GM12878 (cell line): Measurements from ENCODE around the gene ARHGEF26. TPM values are rescaled to one million over a fixed set of nuclear protein-coding genes. Genes with fewer than 3 reads are reported as not detected.

Experiments used
- ATAC-seq: fragments of 200-7000 bp; cut with Tn5 transposase; 3 replicates; pipeline ENCODE4 v1.9.1; 2020; ENCODE audit warnings: mild to moderate bottlenecking, moderate library complexity
- BruUV-seq: library from RNA; stranded (reverse); fragments of 400-500 nt; replicated peaks from 2 replicates; lab custom pipeline; 2021; lab: Mats Ljungman, UMichigan
- CTCF ChIA-PET: fragments of 300-600 bp; sonication (Branson Sonifier 250); formaldehyde crosslinking; extraction: SDS; loops from one replicate; lab custom pipeline; 2021; ENCODE audit warnings: inconsistent platforms; lab: Yijun Ruan, JAX
- POLR2A ChIA-PET: fragments of 350-600 bp; formaldehyde crosslinking; extraction: SDS; loops from one replicate; lab custom pipeline; 2021; ENCODE audit warnings: inconsistent platforms; lab: Charles Lee
- RAD21 ChIA-PET: fragments of 300-600 bp; sonication (Branson Sonifier 250); formaldehyde crosslinking; loops from one replicate; lab custom pipeline; 2023; ENCODE audit warnings: antibody characterized with exemption; ENCODE audit not compliant: unreplicated experiment; lab: Charles Lee
- SMC1A ChIA-PET: fragments of 300-600 bp; sonication (Branson Sonifier 250); formaldehyde crosslinking; loops from one replicate; lab custom pipeline; 2023; ENCODE audit not compliant: unreplicated experiment, uncharacterized antibody; lab: Charles Lee
- DNase-seq: peaks from one replicate; pipeline ENCODE4 v3.0.0-alpha.2; 2011; ENCODE audit warnings: low read depth, low spot score
- FAIRE-seq: peaks from 3 replicates; lab custom pipeline; 2011; peaks lifted over from hg19 to GRCh38; lab: Jason Lieb, UNC
- H2AFZ ChIP-seq: 2 replicates; pipeline ENCODE4 v1.6.0; 2011; ENCODE audit warnings: low read depth, low read length, control low read depth; ENCODE audit not compliant: control insufficient read depth
- H3K27ac ChIP-seq: 2 replicates; pipeline ENCODE4 v1.5.1; 2011; ENCODE audit warnings: control low read depth; ENCODE audit not compliant: control insufficient read depth, insufficient read depth
- H3K27me3 ChIP-seq, 2 experiments: replicated peaks in 1 of 2; 2 replicates each; pipeline versions ENCODE4 v1.6.0 to v1.6.1; 2011; ENCODE audit warnings: low read length in 1 of 2; ENCODE audit not compliant: control insufficient read depth in 2 of 2, insufficient read depth in 2 of 2
- H3K36me3 ChIP-seq, 2 experiments: 2 replicates each; pipeline ENCODE4 v1.5.1; 2011; ENCODE audit warnings: low read length in 1 of 2; ENCODE audit not compliant: control insufficient read depth in 2 of 2, insufficient read depth in 2 of 2
- H3K4me1 ChIP-seq: 2 replicates; pipeline ENCODE4 v1.6.1; 2011; ENCODE audit warnings: mild to moderate bottlenecking, low read length, moderate library complexity, mixed read lengths; ENCODE audit not compliant: control insufficient read depth, insufficient read depth
- H3K4me2 ChIP-seq: 2 replicates; pipeline ENCODE4 v1.6.0; 2011; ENCODE audit warnings: control low read depth; ENCODE audit not compliant: control insufficient read depth, insufficient read depth
- H3K4me3 ChIP-seq: fragments of 200-600 bp; sonication (generic); 2 replicates; pipeline ENCODE4 v1.5.1; 2016
- H3K79me2 ChIP-seq: 2 replicates; pipeline ENCODE4 v1.6.0; 2011; ENCODE audit warnings: low read length; ENCODE audit not compliant: control insufficient read depth, insufficient read depth
- H3K9ac ChIP-seq: 2 replicates; pipeline ENCODE4 v1.8.0; 2011; ENCODE audit warnings: low read length, control low read depth, mixed read lengths; ENCODE audit not compliant: control insufficient read depth, insufficient read depth
- H3K9me3 ChIP-seq: replicated peaks from 3 replicates; pipeline ENCODE4 v1.5.1; 2011; ENCODE audit warnings: mild to moderate bottlenecking, low read length; ENCODE audit not compliant: control insufficient read depth, insufficient read depth
- H4K20me1 ChIP-seq: 2 replicates; pipeline ENCODE4 v1.6.0; 2011; ENCODE audit not compliant: control insufficient read depth, insufficient read depth
- CEBPB ChIP-seq, 2 experiments: fragments of 150-350 bp in 1 of 2; IDR thresholded peaks; 2 replicates each; pipeline ENCODE4 v1.6.1; 2012 to 2014; ENCODE audit warnings: low read depth in 2 of 2, low read length in 2 of 2, borderline replicate concordance in 1 of 2, inconsistent platforms in 1 of 2
- CHD2 ChIP-seq: IDR thresholded peaks from 2 replicates; pipeline ENCODE4 v1.6.1; 2011; ENCODE audit warnings: low read depth, low read length, improper control_type of control experiment, borderline replicate concordance
- EGR1 ChIP-seq, 2 experiments: IDR thresholded peaks; 1 replicate in 1 of 2; 2 replicates in 1 of 2; pipeline ENCODE4 v1.6.1; 2011 to 2012; ENCODE audit warnings: low read depth in 2 of 2, low read length in 2 of 2, borderline replicate concordance in 1 of 2, mild to moderate bottlenecking in 1 of 2, moderate library complexity in 1 of 2
- JUNB ChIP-seq: IDR thresholded peaks from 2 replicates; pipeline ENCODE4 v1.6.1; 2016; ENCODE audit warnings: antibody characterized with exemption, mild to moderate bottlenecking
- NFYA ChIP-seq: IDR thresholded peaks from 2 replicates; pipeline ENCODE4 v1.6.1; 2011; ENCODE audit warnings: low read depth, mild to moderate bottlenecking, low read length, improper control_type of control experiment, borderline replicate concordance
- PAX5 ChIP-seq: IDR thresholded peaks from 2 replicates; pipeline ENCODE4 v1.6.1; 2011; ENCODE audit warnings: low read depth, low read length, borderline replicate concordance
- SMC3 ChIP-seq: IDR thresholded peaks from 2 replicates; pipeline ENCODE4 v1.6.1; 2011; ENCODE audit warnings: low read length, improper control_type of control experiment, borderline replicate concordance
- SUPT20H ChIP-seq: IDR thresholded peaks from 2 replicates; pipeline ENCODE4 v1.6.1; 2011; ENCODE audit warnings: low read depth, mild to moderate bottlenecking, low read length, moderate library complexity, borderline replicate concordance; ENCODE audit not compliant: control insufficient read depth
- WRNIP1 ChIP-seq: IDR thresholded peaks from 2 replicates; pipeline ENCODE4 v1.6.1; 2011; ENCODE audit warnings: low read depth, low read length, improper control_type of control experiment, borderline replicate concordance
- WGBS: methylation state at CpG from one replicate; pipeline ENCODE4 v1.1.6; 2016; ENCODE audit warnings: low lambda C conversion rate; ENCODE audit not compliant: insufficient replicate concordance, insufficient coverage; ENCODE audit errors: missing lambda C conversion rate; 5-methylcytosine and 5-hydroxymethylcytosine counted together
- in situ Hi-C: fragments of 300-500 bp; cut with MboI; formaldehyde crosslinking; loops from 9 replicates; pipeline ENCODE4 v1.14.3; 2018; ENCODE audit warnings: mixed read lengths
- intact Hi-C: fragments of 100-400 bp; cut with micrococcal nuclease; formaldehyde crosslinking; loops from one replicate; pipeline ENCODE4 v1.14.2; 2022; ENCODE audit not compliant: unreplicated experiment
- polyA plus RNA-seq, 11 experiments: library from polyadenylated mRNA; depleted of rRNA in 4 of 11; unstranded in 6 of 11; stranded (reverse) in 5 of 11; fragments of >200 nt; fragmentation: Nextera tagmentation in 4 of 11; fragmentation: Illumina TruSeq in 1 of 11; extraction: Ambion mirVana in 4 of 11; extraction: Trizol in 1 of 11; gene quantifications; 1 replicate in 1 of 11; 2 replicates in 10 of 11; pipeline versions ENCODE4 v1.2.1 to v1.2.3, GENCODE V29; 2011 to 2016; ENCODE audit warnings: inconsistent platforms in 2 of 11, missing spikeins in 2 of 11, low read depth in 1 of 11
- total RNA-seq, 4 experiments: library from RNA; depleted of rRNA in 3 of 4; stranded (reverse); fragments of >200 nt in 3 of 4; fragmentation: Illumina TruSeq in 1 of 4; extraction: Trizol in 1 of 4; gene quantifications; 2 replicates each; pipeline versions ENCODE4 v1.2.1 to v1.2.3, GENCODE V29; 2013 to 2021
- TF ChIP-seq, protein P1 (sequence below): fragments of 450-650 bp; IDR thresholded peaks from 2 replicates; pipeline ENCODE4 v1.6.1; 2017; ENCODE audit warnings: mild to moderate bottlenecking, low read depth, inconsistent platforms; ENCODE audit not compliant: poor library complexity, severe bottlenecking

The ARHGEF26 gene
- total and polyA plus RNA-seq, 10 of the 15 experiments (the other 5 are each of a cell fraction or from before 2014, with no cell fraction given), result 0.02 to 0.47 (median 0.05) TPM; not detected in 1

DNA sequence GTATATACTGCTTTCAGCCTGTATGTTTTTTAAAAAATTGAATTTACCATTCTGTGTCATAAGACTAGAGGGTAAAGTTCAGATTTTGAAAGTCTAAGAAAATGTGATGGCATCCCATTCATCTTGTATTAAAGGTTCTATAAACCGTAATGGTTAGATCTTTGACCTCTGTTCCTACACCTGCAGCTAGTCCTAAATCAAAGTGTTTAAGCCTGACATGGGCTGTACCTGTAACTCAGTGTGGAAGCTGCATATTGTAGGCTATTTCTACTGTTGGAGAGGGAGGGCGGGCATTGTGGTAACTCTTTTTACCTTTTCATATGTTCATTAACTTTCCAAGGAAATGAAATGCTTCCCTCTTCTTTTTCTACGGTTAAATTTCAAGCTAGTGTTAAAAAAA lies 53.9 kb downstream of the ARHGEF26 start:
- intact Hi-C loops, result no loop called here
- H3K79me2 ChIP-seq, result no peaks in the 10 kb centered on the region
- H3K27me3 ChIP-seq, result no peaks in the 10 kb centered on the region; a peak in 1 of 4 replicates
- H2AFZ ChIP-seq, result no peak overlapping the region
- H3K4me3 ChIP-seq, result no peak overlapping the region
- H3K4me2 ChIP-seq, result no peak overlapping the region
- ChIA-PET RAD21 (no interaction called here), POLR2A (no interaction called here), SMC1A (no interaction called here), CTCF (no interaction called here)
- H3K9me3 ChIP-seq, result no peaks in the 10 kb centered on the region
- no peaks in the 10 kb centered on the region for H3K4me1 ChIP-seq
- H3K9ac ChIP-seq, result no peak overlapping the region
- no peak for DNase-seq
- H4K20me1 ChIP-seq, result no peaks in the 10 kb centered on the region
- ATAC-seq, result no peak
- H3K27ac ChIP-seq, result no peak overlapping the region
- WGBS, result 28% methylated on average over 3 of the region's 3 CpGs
- TF ChIP-seq EGR1 (IDR thresholded peaks at IDR 0.05; ENCODE audit: borderline replicate concordance in 1 of 2, low read depth in 2 of 2, low read length in 2 of 2) (no peak), SUPT20H (no peak), CHD2 (no peak), WRNIP1 (no peak), PAX5 (no peak), JUNB (no peak), NFYA (no peak), SMC3 (no peak), CEBPB (IDR thresholded peaks at IDR 0.05; ENCODE audit: borderline replicate concordance in 1 of 2, low read depth in 2 of 2, low read length in 2 of 2) (no peak)
- TF ChIP-seq, protein P1, sequence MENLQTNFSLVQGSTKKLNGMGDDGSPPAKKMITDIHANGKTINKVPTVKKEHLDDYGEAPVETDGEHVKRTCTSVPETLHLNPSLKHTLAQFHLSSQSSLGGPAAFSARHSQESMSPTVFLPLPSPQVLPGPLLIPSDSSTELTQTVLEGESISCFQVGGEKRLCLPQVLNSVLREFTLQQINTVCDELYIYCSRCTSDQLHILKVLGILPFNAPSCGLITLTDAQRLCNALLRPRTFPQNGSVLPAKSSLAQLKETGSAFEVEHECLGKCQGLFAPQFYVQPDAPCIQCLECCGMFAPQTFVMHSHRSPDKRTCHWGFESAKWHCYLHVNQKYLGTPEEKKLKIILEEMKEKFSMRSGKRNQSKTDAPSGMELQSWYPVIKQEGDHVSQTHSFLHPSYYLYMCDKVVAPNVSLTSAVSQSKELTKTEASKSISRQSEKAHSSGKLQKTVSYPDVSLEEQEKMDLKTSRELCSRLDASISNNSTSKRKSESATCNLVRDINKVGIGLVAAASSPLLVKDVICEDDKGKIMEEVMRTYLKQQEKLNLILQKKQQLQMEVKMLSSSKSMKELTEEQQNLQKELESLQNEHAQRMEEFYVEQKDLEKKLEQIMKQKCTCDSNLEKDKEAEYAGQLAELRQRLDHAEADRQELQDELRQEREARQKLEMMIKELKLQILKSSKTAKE, result no peak
- FAIRE-seq, result no peak
- no TSS peak for BruUV-seq
- in situ Hi-C loops, result no loop called here
- no peaks in the 10 kb centered on the region for H3K36me3 ChIP-seq
